ENCODE results near the gene SCNN1B. TPM values are rescaled to one million over a fixed set of nuclear protein-coding genes. Genes with fewer than 3 reads are reported as not detected.

The SCNN1B gene
- total RNA-seq, 1 experiment from 2014 or later: not detected

DNA sequence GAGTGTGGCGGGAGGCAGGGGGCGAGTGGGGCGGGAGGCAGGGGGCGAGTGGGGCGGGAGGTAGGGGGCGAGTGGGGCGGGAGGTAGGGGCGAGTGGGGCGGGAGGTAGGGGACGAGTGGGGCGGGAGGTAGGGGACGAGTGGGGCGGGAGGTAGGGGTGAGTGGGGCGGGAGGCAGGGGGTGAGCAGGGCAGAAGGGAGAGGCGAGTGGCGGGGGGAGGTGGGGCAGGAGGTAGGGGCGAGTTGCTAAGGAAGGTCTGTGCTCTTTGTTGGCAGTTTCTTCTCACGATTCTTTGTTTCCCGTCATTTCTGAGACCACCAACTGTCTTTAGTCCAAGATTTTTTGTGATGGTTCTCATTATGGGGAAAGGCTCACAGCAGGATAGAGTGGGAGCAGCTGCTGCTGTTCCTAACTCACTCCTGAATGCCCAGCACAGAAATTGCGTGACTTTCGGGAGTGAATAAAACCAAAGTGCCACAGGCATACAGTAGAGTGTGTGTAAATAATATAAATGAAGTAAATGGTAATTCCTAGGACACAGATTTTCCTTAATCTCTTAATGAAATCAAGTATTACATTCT is 106.2 kb downstream of the SCNN1B start:
- Mint-ChIP-seq H3K36me3 (ENCODE audit: insufficient read depth, unreplicated experiment) (no peaks in the 10 kb centered on the region), H3K9me3 (ENCODE audit: unreplicated experiment) (no peaks in the 10 kb centered on the region)

DNA sequence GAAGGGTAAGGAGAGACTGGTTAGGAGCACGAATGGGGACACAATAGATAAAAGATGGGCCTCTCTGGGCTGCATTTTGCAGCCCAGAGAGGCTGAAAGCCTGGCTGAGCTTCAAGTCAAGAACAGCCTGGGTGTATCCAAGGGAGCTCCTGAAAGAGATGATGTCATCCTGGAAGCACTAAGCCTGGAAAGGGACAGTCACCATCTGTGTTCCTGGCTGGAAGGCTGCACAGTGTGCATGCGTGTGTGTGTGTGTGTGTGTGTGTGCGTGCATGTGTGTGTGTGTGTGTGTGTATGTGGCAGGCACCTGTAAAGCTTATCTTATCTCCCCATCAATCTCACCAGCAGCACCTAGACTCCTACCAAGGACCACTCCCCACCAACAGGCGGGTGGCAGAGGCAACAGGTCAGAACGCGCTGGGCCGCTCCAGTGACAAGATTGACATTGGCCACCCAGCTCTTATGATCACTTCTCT is 106.8 kb downstream of the SCNN1B start:
- ChIA-PET POLR2A (no interaction called here), CTCF (no interaction called here)
- H3K36me3 Mint-ChIP-seq (ENCODE audit: insufficient read depth, unreplicated experiment): no peaks in the 10 kb centered on the region
- H3K9me3 Mint-ChIP-seq (ENCODE audit: unreplicated experiment): no peaks in the 10 kb centered on the region
- H3K4me3 Mint-ChIP-seq (ENCODE audit: unreplicated experiment): no peak overlapping the region
- no peak overlapping the region for H3K27ac Mint-ChIP-seq (ENCODE audit: unreplicated experiment)
- intact Hi-C loops (cut with micrococcal nuclease; ENCODE audit: unreplicated experiment): no loop called here
- no peak overlapping the region for H3K4me3 ChIP-seq (ENCODE audit: low read depth, low read length)
- no peaks in the 10 kb centered on the region for H3K4me1 ChIP-seq
- H3K36me3 ChIP-seq (ENCODE audit: control insufficient read depth, insufficient read depth, low read length): no peaks in the 10 kb centered on the region
- no peaks in the 10 kb centered on the region for H3K4me1 Mint-ChIP-seq (ENCODE audit: low read depth, unreplicated experiment)
- no peak for TF ChIP-seq CTCF (IDR thresholded peaks at IDR 0.05; ENCODE audit: insufficient read depth in 1 of 2, low read depth in 1 of 2, low read length in 1 of 2, severe bottlenecking in 1 of 2, unreplicated experiment in 1 of 2)
- no peaks in the 10 kb centered on the region for H3K9me3 ChIP-seq
- no TSS peak for BruUV-seq (replicated peaks)
- no peaks in the 10 kb centered on the region for H3K27me3 Mint-ChIP-seq (ENCODE audit: insufficient read depth, unreplicated experiment)
- no peaks in the 10 kb centered on the region for H3K27me3 ChIP-seq (replicated peaks; ENCODE audit: control insufficient read depth, insufficient read depth, low read length)
- no peak for DNase-seq

More for the DNA sequence above, 106.2 kb downstream of the SCNN1B start:
- H3K27me3 Mint-ChIP-seq (ENCODE audit: insufficient read depth, unreplicated experiment): no peaks in the 10 kb centered on the region
- ChIA-PET CTCF (no interaction called here), POLR2A (no interaction called here)
- TF ChIP-seq CTCF (IDR thresholded peaks at IDR 0.05; ENCODE audit: insufficient read depth in 1 of 2, low read depth in 1 of 2, low read length in 1 of 2, severe bottlenecking in 1 of 2, unreplicated experiment in 1 of 2): no peak
- Histone ChIP-seq H3K9me3 (no peaks in the 10 kb centered on the region), H3K4me1 (no peaks in the 10 kb centered on the region), H3K27me3 (replicated peaks; ENCODE audit: control insufficient read depth, insufficient read depth, low read length) (no peaks in the 10 kb centered on the region), H3K4me3 (ENCODE audit: low read depth, low read length) (no peak overlapping the region), H3K36me3 (ENCODE audit: control insufficient read depth, insufficient read depth, low read length) (no peaks in the 10 kb centered on the region)
- BruUV-seq (replicated peaks): no TSS peak
- no peak for DNase-seq
- no peak overlapping the region for H3K27ac Mint-ChIP-seq (ENCODE audit: unreplicated experiment)
- H3K4me1 Mint-ChIP-seq (ENCODE audit: low read depth, unreplicated experiment): no peaks in the 10 kb centered on the region
- intact Hi-C loops (cut with micrococcal nuclease; ENCODE audit: unreplicated experiment): no loop called here
- H3K4me3 Mint-ChIP-seq (ENCODE audit: unreplicated experiment): no peak overlapping the region

DNA sequence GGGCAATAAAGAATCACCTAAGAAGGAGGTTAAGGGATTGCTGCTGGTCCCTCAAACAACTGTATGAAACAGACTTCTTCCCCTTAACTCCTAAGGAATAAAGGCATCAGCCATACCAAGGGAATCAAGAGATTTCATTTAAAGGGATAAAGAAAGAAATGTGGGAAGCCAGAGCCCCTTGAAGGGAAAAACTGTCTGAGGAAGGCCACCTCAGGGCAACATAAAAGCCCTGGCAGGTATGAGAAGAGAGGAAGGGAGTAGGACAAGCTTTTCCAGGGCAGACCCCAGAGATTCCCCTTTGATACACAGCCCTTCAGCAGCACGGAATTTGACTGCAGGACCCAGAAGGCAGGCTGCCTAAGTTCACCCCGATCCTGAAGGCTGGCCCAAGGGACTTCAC is 107.4 kb downstream of the SCNN1B start:
- no peak overlapping the region for H3K4me3 ChIP-seq (ENCODE audit: low read depth, low read length)
- DNase-seq: no peak
- Mint-ChIP-seq H3K4me3 (ENCODE audit: unreplicated experiment) (no peak overlapping the region), H3K4me1 (ENCODE audit: low read depth, unreplicated experiment) (no peaks in the 10 kb centered on the region), H3K27me3 (ENCODE audit: insufficient read depth, unreplicated experiment) (no peaks in the 10 kb centered on the region), H3K9me3 (ENCODE audit: unreplicated experiment) (no peaks in the 10 kb centered on the region), H3K27ac (ENCODE audit: unreplicated experiment) (no peak overlapping the region), H3K36me3 (ENCODE audit: insufficient read depth, unreplicated experiment) (no peaks in the 10 kb centered on the region)
- TF ChIP-seq CTCF (IDR thresholded peaks at IDR 0.05; ENCODE audit: insufficient read depth in 1 of 2, low read depth in 1 of 2, low read length in 1 of 2, severe bottlenecking in 1 of 2, unreplicated experiment in 1 of 2): no peak
- H3K4me1 ChIP-seq: no peaks in the 10 kb centered on the region
- no TSS peak for BruUV-seq (replicated peaks)
- intact Hi-C loops (cut with micrococcal nuclease; ENCODE audit: unreplicated experiment): no loop called here
- H3K9me3 ChIP-seq: no peaks in the 10 kb centered on the region
- CTCF ChIA-PET: no interaction called here
- POLR2A ChIA-PET: no interaction called here
- no peaks in the 10 kb centered on the region for H3K36me3 ChIP-seq (ENCODE audit: control insufficient read depth, insufficient read depth, low read length)
- H3K27me3 ChIP-seq (replicated peaks; ENCODE audit: control insufficient read depth, insufficient read depth, low read length): no peaks in the 10 kb centered on the region
